GM15510 (cell line): ENCODE results near the gene REG1B.

Experiments
- POLR2A ChIP-seq: IDR thresholded peaks from 3 replicates; pipeline ENCODE4 v1.6.1; 2011; ENCODE audit warnings: borderline replicate concordance; ENCODE audit not compliant: insufficient read length; ENCODE audit errors: extremely low read depth

REG1B gene

GRCh38 chr2:79101024-79101423, 13.2 kb upstream of the REG1B start:
- no peak for TF ChIP-seq POLR2A

- TF ChIP-seq POLR2A = no peak
Measured at GRCh38 chr2:79100285-79100684, 12.5 kb upstream of the REG1B start.

DNA sequence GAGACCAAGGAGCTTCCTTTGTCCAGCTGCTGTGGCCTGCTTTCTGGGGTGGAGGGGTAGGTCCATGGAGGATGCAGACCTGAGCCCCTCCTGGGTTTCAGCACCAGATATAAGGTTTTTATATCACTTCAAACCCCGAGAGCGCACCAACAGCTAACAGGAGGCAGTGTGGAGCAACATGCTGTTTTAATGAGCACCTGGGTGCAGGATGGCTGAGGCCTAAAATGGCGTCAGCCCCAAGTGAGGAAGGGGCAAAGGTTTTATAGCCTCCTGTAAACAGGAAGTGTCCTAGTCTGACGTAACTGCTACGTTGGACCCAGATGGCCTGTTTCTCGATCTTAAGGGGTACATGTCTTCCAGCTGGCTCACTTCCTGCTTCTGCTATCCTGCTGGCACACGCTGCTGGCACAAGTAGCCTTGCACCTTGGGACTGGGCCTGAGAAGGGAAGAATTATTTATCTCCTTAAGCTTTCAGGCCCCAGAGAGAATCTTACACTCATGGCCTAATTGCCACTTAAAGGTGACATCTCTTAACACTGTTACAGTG, 11.4 kb upstream of the REG1B start:
- no peak for TF ChIP-seq POLR2A

GRCh38 chr2:79097843-79098242, 10.1 kb upstream of the REG1B start:
- TF ChIP-seq POLR2A = no peak

DNA sequence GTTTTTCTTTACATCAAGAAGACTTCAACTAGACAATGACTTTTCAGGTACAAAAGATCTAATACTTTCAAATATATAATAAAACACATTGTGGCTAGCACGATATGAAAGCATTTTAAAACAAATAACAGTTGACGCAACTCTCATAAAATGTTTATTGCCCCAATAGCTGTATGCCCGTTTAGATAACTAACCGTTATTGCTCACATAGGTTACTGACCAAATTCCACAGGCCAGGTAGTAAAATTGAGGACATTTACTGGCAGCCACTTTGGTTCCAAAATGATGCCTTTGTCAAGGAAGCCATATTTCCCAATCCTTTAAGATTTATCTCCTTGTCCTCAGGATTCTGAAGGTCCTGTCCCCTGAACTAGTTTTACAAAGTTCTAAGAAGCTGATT, 2.9 kb upstream of the REG1B start:
- no peak for TF ChIP-seq POLR2A

DNA sequence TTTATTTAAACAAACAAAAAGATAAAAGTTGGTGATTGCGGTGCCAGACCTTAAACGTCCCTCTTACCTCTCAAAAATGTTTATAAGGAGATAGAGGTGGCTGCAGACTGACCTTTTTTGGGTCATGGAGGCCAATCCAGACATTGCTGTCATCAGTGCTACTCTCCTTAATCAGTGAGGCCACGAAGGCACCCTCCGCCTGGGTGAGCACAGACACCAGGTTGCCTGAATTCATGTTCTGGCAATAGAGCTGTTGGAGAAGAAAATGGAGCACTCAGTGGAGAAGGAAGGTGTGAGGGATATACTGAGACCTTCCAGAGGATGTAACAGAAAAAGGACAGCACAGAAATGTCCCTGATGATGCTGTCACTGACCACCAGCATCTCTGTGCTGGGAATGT, 1.5 kb downstream of the REG1B start:
- no peak for TF ChIP-seq POLR2A

- TF ChIP-seq POLR2A = no peak
Measured at GRCh38 chr2:79085382-79085781, 2.4 kb downstream of the REG1B start.

DNA sequence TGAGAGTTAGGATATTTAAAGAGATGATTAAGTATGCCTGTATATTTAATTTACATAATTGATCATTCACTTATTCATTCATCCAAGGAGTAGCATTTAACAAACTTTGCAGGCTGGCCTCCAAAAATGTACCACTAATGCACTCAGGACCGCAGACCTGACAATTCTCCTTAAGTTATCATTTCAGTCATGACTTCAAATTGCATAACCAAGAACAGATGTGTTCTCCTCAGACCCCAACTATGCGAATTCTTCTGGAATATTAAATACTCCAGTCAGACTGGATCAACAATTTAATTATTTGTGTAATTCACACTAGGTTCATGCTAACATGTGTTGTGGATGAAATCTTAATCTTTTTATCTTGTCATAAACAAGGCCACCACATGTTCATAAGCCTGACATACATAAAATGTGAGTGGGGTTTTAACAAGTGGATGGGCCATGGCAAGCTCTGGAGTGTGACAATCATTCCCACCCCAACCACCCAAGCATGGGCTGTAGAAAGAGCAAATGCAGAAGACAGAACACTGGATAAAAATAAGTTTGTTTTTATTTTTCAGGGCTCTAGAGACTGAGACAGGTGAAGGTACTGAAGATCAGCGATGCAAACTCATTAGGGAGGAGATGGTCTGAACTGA, 3.2 kb downstream of the REG1B start:
- TF ChIP-seq POLR2A = no peak

DNA sequence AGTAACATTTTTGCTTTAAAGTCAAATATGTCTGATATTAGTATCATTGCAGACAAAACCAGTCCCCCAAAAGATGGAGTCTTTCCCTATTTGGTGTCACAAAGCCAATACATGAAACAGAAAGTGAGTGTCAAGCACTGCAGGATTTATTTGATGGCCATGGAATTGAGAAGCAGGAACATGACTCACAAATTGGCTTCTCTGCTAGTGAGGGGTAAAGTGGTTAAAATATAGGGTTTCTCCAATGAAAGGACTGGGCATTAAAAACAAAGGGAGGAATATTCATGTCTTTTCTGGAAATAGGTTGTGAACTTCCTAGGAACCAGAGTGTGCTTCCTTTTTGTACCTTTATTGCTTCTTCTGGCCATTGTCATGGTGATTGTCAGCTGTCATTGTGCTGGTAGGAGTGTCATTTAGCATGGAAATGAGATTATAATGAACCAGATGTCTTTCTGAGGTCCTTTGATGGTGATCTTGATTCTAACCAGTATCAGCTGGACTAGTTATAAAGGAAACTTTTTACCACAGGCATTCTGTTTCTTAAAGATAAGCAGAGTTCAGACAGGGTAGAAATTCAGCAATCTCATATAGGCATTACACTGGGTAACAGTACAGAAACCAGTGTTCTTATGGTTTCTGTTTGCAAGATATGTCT, 4.1 kb downstream of the REG1B start:
- no peak for TF ChIP-seq POLR2A

- TF ChIP-seq POLR2A = no peak
Measured at GRCh38 chr2:79082987-79083386, 4.8 kb downstream of the REG1B start.

- no peak for TF ChIP-seq POLR2A
Measured at GRCh38 chr2:79071078-79071477, 16.7 kb downstream of the REG1B start.

DNA sequence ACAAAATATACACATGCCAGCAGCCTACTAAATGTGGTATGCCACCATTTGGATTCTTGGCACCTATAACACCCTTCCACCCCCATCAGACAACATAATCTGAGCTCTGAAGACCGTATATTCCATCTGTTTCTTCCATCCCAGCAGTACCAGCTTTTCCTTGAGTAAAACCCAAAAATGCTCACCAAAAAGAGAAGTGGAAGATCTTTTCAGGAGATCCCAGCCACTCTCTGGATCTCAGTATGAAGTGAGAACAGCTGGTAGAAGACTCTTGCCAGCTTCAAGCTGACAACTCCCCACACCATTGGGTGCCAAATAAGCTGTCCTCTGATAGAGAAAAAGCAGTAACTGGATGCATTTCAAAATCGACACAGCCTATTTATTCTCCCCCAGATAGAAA, 22.6 kb downstream of the REG1B start:
- no peak for TF ChIP-seq POLR2A

DNA sequence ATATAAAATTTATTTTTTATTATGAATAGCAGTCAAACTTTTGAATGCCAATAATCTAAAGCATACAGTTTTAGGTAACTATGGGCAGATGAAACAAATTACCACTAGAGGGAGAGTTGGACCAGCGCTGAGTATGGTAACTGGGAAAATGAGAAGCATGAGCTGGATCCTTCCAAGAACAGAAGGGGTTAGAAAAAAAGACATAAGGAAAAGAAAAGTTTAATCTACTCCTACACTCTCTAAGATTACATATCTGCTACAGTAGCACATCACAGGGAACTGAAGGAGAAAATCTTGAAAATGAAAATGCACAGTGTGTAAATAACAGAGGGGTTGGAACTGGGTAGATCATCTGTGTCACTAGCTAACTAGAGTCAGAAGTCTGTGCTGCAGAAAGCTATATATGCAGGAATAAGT, 46.8 kb downstream of the REG1B start:
- no peak for TF ChIP-seq POLR2A

DNA sequence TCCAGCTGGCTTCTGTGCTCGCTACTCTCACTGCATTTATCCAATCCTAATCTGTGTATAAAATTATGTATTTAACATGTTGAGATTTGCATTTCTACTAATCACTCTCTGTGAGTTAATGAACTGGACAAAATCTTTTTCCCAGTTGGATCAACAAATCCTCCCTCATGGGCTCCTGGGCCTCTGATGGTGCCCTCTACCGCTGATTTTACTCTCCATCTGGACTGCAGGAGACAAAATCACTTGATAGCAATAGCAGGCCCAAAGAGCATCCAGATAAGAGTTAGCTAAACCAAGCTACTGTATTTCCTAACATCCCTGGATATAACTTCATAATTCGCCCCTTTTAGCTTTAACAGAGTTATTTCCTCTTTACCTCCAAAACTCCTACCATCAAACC, 47.8 kb downstream of the REG1B start:
- TF ChIP-seq POLR2A = no peak
